K562 (cell line): ENCODE results near the gene LRP1-AS. TPM values are rescaled to one million over a fixed set of nuclear protein-coding genes. Genes with fewer than 3 reads are reported as not detected.

Experiments
- ATAC-seq: fragments of 200-7000 bp; cut with Tn5 transposase; 3 replicates; pipeline ENCODE4 v1.9.1; 2020; ENCODE audit warnings: moderate library complexity
- BruUV-seq: library from RNA; stranded (reverse); fragments of 400-500 nt; replicated peaks from 2 replicates; lab custom pipeline; 2021; lab: Mats Ljungman, UMichigan
- CTCF ChIA-PET: fragments of 300-600 bp; formaldehyde crosslinking; extraction: SDS; loops from one replicate; lab custom pipeline; 2021; ENCODE audit warnings: low intra/inter-chr PET ratio; lab: Yijun Ruan, JAX
- POLR2A ChIA-PET: fragments of 300-600, 350-650 bp; sonication (Branson Sonifier 250); formaldehyde crosslinking; extraction: SDS; loops from one replicate; lab custom pipeline; 2021; ENCODE audit warnings: antibody characterized with exemption, inconsistent platforms; lab: Yijun Ruan, JAX
- DNase-seq, 4 experiments: peaks; one replicate each; pipeline versions ENCODE4 v3.0.0 to v3.0.0-alpha.2; 2011 to 2018; ENCODE audit warnings: low spot score in 3 of 4, mixed read lengths in 3 of 4; ENCODE audit errors: extremely low read depth in 1 of 4
- FAIRE-seq: peaks from 2 replicates; lab custom pipeline; 2011; peaks lifted over from hg19 to GRCh38; lab: Jason Lieb, UNC
- H2AFZ ChIP-seq: 2 replicates; pipeline ENCODE4 v1.6.0; 2011; ENCODE audit warnings: low read depth, low read length, control low read depth, inconsistent platforms
- H3K27ac ChIP-seq: fragments of 200-600 bp; 3 replicates; pipeline ENCODE4 v1.8.0; 2011; ENCODE audit warnings: low read depth, mild to moderate bottlenecking, control low read depth, inconsistent platforms, low read length, moderate library complexity, mixed read lengths; ENCODE audit errors: extremely low read depth
- H3K27me3 ChIP-seq, 2 experiments: fragments of 300-600 bp in 1 of 2; 2 replicates in 1 of 2; 3 replicates in 1 of 2; pipeline versions ENCODE4 v1.6.0 to v1.8.0; 2011; ENCODE audit warnings: inconsistent platforms in 2 of 2, low read length in 2 of 2, mild to moderate bottlenecking in 1 of 2, mixed read lengths in 1 of 2, moderate library complexity in 1 of 2; ENCODE audit not compliant: control insufficient read depth in 2 of 2, insufficient read depth in 2 of 2
- H3K36me3 ChIP-seq: fragments of 300-600 bp; 3 replicates; pipeline ENCODE4 v1.8.0; 2011; ENCODE audit warnings: mild to moderate bottlenecking, low read length, inconsistent platforms; ENCODE audit not compliant: control insufficient read depth, insufficient read depth
- H3K4me1 ChIP-seq, 2 experiments: fragments of 200-600 bp in 1 of 2; replicated peaks in 1 of 2; 2 replicates in 1 of 2; 3 replicates in 1 of 2; pipeline versions ENCODE4 v1.5.1 to v1.8.0; 2011; ENCODE audit warnings: inconsistent platforms in 2 of 2, low read length in 2 of 2, mild to moderate bottlenecking in 1 of 2, mixed read lengths in 1 of 2, moderate library complexity in 1 of 2; ENCODE audit not compliant: control insufficient read depth in 2 of 2, insufficient read depth in 2 of 2
- H3K4me2 ChIP-seq: 2 replicates; pipeline ENCODE4 v1.6.1; 2011; ENCODE audit warnings: low read length, control low read depth, inconsistent platforms, mixed read lengths; ENCODE audit not compliant: insufficient read depth
- H3K4me3 ChIP-seq: fragments of 200-600 bp; sonication (generic), shearing (Covaris generic); 2 replicates; pipeline ENCODE4 v1.5.1; 2016; ENCODE audit warnings: control low read depth, inconsistent platforms
- H3K79me2 ChIP-seq: fragments of 200-600 bp; 3 replicates; pipeline ENCODE4 v1.8.0; 2011; ENCODE audit warnings: low read length, inconsistent platforms; ENCODE audit not compliant: control insufficient read depth, insufficient read depth
- H3K9ac ChIP-seq, 2 experiments: 2 replicates each; pipeline versions ENCODE4 v1.6.0 to v1.6.1; 2011; ENCODE audit warnings: low read depth in 2 of 2, low read length in 2 of 2, control low read depth in 1 of 2, inconsistent platforms in 1 of 2, mild to moderate bottlenecking in 1 of 2, mixed read lengths in 1 of 2; ENCODE audit not compliant: insufficient read depth in 1 of 2
- H3K9me1 ChIP-seq: one replicate; pipeline ENCODE4 v1.6.0; 2011; ENCODE audit warnings: inconsistent platforms, mild to moderate bottlenecking, low read length, moderate library complexity; ENCODE audit not compliant: control insufficient read depth, insufficient read depth
- H3K9me3 ChIP-seq: replicated peaks from 2 replicates; pipeline ENCODE4 v1.5.1; 2011; ENCODE audit warnings: low read depth, low read length, inconsistent platforms; ENCODE audit not compliant: control insufficient read depth, insufficient read depth
- H4K20me1 ChIP-seq: replicated peaks from 2 replicates; pipeline ENCODE4 v1.6.1; 2011; ENCODE audit warnings: low read length, inconsistent platforms, mixed read lengths; ENCODE audit not compliant: control insufficient read depth, insufficient read depth
- TFE3 ChIP-seq: fragments of 450-650 bp; formaldehyde crosslinking; IDR thresholded peaks from 2 replicates; pipeline ENCODE4 v1.4.0; 2020; ENCODE audit warnings: mild to moderate bottlenecking, mixed read lengths
- WGBS: fragments of 100-300 bp; shearing (Covaris generic); methylation state at CpG from one replicate; pipeline ENCODE4 v1.1.6; 2016; ENCODE audit warnings: low coverage, mixed read lengths; ENCODE audit not compliant: insufficient coverage; ENCODE audit errors: missing lambda C conversion rate; 5-methylcytosine and 5-hydroxymethylcytosine counted together
- in situ Hi-C: fragments of 300-500 bp; cut with MboI; formaldehyde crosslinking; loops from 4 replicates; pipeline ENCODE4 v1.15.0; 2018; ENCODE audit warnings: inconsistent platforms, mixed read lengths
- intact Hi-C: fragments of 100-400 bp; cut with micrococcal nuclease; formaldehyde crosslinking; loops from 2 replicates; pipeline ENCODE4 v1.14.2; 2022
- polyA plus RNA-seq, 8 experiments: library from polyadenylated mRNA; depleted of rRNA in 4 of 8; stranded (reverse) in 5 of 8; unstranded in 3 of 8; fragments of >200 nt; fragmentation: Nextera tagmentation in 2 of 8; fragmentation: Illumina TruSeq in 1 of 8; extraction: Ambion mirVana in 2 of 8; extraction: Trizol in 1 of 8; gene quantifications; 2 replicates each; pipeline versions ENCODE4 v1.2.1 to v1.2.3, GENCODE V29; 2011 to 2014; ENCODE audit warnings: inconsistent platforms in 1 of 8, missing spikeins in 1 of 8
- total RNA-seq, 7 experiments: library from RNA; depleted of rRNA in 6 of 7; stranded (reverse); fragments of >200 nt in 6 of 7; fragmentation: Illumina TruSeq in 2 of 7; extraction: Trizol in 2 of 7; gene quantifications; 2 replicates each; pipeline versions ENCODE4 v1.2.1 to v1.2.3, GENCODE V29; 2011 to 2021; ENCODE audit warnings: low replicate concordance in 1 of 7
- TF ChIP-seq, protein P1 (sequence below): fragments of 450-650 bp; IDR thresholded peaks from 2 replicates; pipeline ENCODE4 v1.6.1; 2018; ENCODE audit warnings: mild to moderate bottlenecking, low read depth; ENCODE audit not compliant: partially characterized antibody

LRP1-AS gene
- total and polyA plus RNA-seq, 9 of the 15 experiments (the other 6 are each of a cell fraction or from before 2014, with no cell fraction given) = not detected

DNA sequence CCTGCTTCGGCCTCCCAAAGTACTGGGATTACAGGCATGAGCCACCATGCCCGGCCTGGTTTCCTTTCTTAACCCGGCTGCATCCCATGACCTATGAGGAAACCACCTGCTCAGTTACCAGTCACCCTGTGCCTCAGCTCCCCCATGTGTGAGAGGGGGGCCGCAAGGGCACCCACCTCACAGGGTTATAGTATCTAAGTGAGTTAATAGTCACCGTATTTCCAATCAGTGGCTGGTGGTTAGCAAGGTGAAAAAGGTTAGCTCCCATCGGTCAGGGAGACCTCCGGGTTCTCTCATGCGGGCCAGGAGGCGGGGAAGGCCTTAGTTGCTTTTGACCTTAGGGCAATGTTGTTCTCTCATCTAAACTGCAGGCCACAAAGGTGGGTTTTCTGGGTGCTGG is 12.5 kb downstream of the LRP1-AS start:
- H3K4me1 ChIP-seq = peaks cover 24 to 29% of the 10 kb centered on the region in 2 experiments
- intact Hi-C loops = no loop called here

More for the DNA sequence above, 12.5 kb downstream of the LRP1-AS start:
- Histone ChIP-seq H3K27me3 (no peaks in the 10 kb centered on the region), H3K9me1 (no peaks in the 10 kb centered on the region), H3K4me2 (no peak overlapping the region), H3K79me2 (no peaks in the 10 kb centered on the region), H3K36me3 (no peaks in the 10 kb centered on the region), H3K9ac (no peak overlapping the region), H3K27ac (no peak overlapping the region), H4K20me1 (no peaks in the 10 kb centered on the region), H3K9me3 (no peaks in the 10 kb centered on the region), H3K4me3 (no peak overlapping the region), H2AFZ (0 out of 2 replicates have a peak overlapping the region, but pooled peaks have one; percentile 16)
- BruUV-seq = no TSS peak
- FAIRE-seq (no peak), ATAC-seq (no peak), DNase-seq (no peak)
- in situ Hi-C loops = no loop called here
- ChIA-PET CTCF (no interaction called here), POLR2A (interaction anchor here (0.6 kb wide), 1 partner anchor 88 kb away, joined by 5 read pairs; no protein-coding TSS in a partner anchor)
- 58% methylated on average over 9 of the region's 9 CpGs for WGBS
- TF ChIP-seq, protein P1, sequence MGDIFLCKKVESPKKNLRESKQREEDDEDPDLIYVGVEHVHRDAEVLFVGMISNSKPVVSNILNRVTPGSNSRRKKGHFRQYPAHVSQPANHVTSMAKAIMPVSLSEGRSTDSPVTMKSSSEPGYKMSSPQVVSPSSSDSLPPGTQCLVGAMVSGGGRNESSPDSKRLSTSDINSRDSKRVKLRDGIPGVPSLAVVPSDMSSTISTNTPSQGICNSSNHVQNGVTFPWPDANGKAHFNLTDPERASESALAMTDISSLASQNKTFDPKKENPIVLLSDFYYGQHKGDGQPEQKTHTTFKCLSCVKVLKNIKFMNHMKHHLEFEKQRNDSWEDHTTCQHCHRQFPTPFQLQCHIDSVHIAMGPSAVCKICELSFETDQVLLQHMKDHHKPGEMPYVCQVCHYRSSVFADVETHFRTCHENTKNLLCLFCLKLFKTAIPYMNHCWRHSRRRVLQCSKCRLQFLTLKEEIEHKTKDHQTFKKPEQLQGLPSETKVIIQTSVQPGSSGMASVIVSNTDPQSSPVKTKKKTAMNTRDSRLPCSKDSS = no peak
- TF ChIP-seq TFE3 = no peak
